ENCODE results near the gene DDX23.
"Not testable (repeated sequence)": the region's sequence is repeated elsewhere in the genome, so short reads cannot be mapped to it uniquely, and the experiment has no call there.

The DDX23 gene

DNA sequence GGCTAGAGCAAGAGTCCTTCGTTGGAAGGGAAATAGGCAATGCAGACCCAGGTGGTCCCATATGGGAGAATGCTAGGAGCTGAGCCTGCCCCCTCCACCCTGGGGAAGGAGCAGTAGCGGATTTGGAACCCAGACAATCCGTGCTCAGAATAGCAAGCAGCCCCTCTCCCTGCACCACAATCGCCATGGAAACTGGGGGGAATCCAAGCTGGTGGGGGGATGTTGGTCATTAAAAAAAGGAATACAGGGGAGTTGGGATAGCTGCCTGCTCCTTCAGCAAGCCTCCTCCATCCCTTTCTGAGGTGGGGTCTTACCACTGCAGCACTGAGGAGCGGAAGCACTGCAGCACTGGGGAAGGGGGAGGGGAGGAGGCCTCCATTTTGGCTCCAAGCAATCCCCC is 10.8 kb upstream of the DDX23 start:
- no peak for DNase-seq (ENCODE audit: low read depth)

DNA sequence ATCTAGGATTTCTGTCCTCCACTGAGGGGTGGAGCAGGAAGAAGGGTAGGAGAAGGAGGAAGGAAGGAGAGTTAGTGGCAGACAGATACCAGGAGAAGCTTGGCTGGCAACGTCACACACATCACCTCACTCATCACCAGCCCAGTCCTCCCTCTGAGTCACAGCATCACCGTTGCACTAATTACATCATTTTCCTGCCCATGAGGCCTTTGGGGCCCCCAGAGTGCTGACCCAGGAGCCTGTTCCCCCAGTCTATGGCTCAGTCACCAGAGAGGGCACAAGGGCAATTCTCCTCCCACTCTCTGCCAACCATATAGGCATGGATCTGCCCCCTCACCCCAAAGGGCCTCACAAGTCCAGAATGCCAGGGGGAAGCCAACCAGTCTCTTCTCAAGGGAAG is 9.1 kb upstream of the DDX23 start:
- no peak for DNase-seq (ENCODE audit: low read depth)

DNA sequence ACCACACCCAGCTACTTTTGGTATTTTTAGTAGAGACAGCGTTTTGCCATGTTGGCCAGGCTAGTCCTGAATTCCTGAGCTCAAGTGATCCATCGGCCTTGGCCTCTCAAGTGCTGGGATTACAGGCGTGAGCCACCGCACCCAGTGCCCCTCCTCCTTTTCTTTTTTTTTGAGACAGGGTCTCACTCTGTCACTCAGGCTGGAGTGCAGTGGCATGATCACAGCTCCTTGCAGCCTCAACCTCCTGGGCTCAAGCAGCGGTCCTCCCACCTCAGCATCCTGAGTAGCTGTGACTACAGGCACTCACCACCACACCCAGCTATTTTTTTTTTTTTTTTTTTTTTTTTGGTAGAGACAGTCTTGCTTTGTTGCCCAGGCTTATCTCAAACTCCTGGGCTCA is 8.3 kb upstream of the DDX23 start:
- not testable (repeated sequence) for DNase-seq (ENCODE audit: low read depth)

DNA sequence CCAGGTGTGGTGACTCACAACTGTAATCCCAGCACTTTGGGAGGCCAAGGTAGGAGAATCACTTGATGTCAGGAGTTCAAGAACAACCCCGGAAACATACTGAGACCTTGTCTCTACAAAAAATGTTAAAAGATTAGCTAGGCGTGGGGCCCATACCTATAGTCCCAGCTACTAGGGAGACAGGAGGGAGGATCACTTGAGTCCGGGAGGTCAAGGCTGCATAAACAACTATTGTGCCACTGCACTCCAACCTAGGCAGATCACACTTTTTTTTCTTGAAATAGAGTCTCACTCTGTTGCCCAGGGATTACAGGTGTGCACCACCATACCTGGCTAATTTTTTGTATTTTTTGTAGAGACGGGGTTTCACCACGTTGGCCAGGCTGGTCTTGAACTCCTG is 7.6 kb upstream of the DDX23 start:
- DNase-seq (ENCODE audit: low read depth), result no peak

DNA sequence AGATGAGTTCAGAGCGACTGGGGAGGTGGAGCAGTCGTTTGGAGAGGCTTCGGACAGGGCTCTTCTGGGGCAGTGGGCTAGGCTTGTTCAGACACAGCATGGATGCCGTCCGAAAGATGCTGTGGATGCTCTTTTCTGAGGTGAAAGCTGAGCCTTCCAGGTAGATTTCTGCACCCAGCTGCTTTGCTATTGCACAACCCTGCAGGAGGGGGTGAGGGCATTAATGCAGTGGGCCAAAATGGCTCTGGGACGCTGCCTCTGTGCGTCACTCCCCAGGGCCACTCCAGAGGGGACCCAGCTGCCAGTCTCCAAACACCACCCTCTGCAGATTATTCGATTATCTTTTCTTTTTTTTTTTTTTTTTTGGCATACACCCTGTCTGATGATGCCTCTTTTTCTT is 6.1 kb upstream of the DDX23 start:
- DNase-seq (ENCODE audit: low read depth), result no peak

DNA sequence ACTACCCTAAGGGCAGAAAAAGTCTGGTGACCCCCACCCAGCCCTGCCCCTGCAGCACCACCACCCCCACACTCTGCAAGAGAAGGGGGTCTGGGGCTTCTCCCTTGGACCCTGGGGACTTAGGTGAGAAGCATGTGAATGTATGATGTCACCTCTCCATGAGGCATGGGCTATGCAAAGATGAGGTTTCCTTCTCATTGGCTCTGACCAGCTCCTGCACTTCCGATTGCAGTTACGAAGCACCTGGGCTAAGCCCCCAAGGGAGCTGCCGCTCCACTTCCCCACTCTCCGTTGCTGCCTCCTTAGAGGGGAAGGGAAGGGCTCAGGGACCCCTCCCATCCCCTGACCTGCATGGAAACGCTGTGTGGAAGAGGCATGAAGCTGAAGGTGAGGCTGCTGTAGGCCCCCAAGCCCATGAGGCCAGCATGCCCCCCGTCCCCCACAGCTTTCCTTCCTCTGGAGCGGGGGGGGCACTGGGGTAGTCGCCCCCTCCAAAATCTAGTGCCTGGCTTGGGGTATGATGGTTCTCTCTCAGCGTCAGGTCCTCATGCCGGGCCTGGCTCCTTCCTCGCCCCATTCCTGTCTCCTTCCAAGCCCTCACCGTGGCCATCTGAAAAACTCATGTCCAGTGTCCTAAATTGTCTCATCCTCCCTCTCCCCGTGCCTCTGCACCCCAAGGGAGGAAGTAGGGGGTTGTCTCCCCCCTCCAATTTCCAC is 5.5 kb upstream of the DDX23 start:
- no peak for DNase-seq (ENCODE audit: low read depth)

DNA sequence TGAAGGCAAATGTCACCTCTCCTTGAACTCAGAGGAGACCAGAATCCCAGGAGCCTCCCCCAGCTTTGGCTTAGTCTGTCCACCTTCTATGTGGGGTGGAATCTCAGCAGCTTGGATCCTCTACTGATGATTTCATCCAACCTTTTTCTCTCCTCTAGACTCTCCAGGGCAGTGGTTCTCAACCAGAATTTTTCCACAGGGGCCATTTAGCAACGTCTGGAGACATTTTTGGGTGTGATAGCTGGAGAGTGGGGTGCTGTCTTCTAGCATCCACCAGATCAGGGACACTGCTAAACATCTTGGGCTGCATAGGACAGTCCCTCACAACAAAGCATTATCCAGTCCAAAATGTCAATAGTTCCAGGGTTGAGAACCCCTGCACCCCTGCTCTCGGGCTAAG is 4.4 kb upstream of the DDX23 start:
- no peak for DNase-seq (ENCODE audit: low read depth)

DNA sequence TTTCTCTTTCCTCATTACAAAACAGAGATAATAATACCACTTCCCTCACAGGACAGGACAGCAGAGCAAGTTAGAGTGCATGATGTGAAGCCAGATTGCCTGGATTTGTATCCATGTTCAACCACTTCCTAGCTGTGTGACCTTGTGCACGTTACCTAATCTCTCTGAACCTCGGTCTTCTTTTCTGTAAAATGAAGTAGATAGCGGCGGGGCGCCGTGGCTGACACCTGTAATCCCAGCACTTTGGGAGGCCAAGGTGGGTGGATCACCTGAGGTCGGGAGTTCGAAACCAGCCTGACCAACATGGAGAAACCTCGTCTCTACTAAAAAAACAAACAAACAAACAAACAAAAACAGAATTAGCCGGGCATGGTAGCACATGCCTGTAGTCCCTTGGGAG is 3.0 kb upstream of the DDX23 start:
- DNase-seq (ENCODE audit: low read depth), result not testable (repeated sequence)

DNA sequence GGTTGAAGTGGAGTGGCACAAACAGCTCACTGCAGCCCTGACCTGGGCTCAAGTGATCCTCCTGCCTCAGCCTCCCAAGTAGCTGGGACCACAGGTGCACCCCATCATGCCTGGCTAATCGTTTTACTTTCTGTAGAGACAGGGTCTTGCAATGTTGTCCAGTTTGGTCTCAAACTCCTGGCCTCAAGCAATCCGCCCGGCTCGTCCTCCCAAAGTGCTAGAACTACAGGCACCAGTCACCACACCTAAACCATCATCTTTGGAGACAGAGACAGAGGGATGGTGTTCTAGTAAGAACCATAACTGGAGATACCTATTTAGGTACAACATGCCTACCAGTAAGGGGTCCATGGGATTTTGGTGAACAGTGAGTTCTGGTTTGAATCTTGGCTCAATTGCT is 2.5 kb upstream of the DDX23 start:
- no peak for DNase-seq (ENCODE audit: low read depth)

DNA sequence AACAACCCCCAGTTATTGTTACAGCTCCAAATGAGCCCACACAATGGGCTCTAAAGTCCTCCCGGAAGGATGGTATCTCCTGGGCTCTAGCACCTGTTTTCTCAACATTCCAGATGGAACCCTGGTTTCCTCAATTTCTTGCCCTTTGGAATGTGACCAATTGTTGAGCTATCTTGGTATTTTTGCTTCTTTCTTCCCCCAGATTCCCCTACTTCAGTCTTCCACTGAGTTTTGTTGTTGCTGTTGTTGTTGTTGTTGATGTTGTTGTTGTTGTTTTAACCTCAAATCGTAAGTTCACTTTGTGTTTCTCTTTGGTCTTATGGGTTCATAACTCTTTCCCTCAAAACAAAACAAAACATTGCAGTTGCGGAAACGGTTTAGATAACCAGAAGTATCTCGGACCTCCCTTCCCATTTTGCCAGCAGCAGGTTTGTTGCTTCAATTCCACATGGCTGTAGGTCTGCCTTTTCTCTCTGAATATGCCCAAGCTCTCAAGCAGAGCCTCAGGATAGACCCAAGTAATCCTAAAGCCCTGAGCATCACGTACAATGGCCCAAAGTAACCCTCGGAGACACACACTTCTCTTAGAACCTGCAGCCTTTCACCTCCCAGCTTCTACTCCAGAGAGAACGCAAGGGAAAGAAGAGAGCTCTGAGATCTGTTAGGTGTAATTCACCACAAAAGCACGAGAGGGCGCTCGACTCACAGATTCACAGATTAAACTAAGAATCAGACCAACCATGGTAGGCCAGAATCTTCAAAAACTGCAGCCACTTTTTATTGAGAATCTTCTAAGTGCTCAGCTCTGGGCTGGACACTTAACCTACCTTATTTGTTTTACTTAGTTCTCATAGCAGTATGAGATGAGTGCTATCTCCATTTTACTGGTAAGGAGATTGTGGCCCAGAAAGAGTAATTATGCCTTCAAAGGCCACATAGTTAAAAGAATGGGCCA is 1.0 kb upstream of the DDX23 start:
- peak; percentile 77 for DNase-seq (ENCODE audit: low read depth)

DNA sequence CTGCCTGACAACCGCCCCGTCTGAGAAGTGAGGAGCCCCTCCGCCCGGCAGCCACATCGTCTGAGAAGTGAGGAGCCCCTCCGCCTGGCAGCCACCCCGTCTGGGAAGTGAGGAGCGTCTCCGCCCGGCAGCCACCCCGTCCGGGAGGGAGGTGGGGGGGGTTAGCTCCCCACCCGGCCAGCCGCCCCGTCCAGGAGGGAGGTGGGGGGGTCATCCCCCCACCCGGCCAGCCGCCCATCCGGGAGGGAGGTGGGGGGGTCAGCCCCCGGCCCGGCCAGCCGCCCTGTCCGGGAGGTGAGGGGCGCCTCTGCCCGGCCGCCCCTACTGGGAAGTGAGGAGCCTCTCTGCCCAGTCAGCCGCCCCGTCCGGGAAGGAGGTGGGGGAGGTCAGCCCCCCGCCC is 9.9 kb downstream of the DDX23 start:
- not testable (repeated sequence) for DNase-seq (ENCODE audit: low read depth)

DNA sequence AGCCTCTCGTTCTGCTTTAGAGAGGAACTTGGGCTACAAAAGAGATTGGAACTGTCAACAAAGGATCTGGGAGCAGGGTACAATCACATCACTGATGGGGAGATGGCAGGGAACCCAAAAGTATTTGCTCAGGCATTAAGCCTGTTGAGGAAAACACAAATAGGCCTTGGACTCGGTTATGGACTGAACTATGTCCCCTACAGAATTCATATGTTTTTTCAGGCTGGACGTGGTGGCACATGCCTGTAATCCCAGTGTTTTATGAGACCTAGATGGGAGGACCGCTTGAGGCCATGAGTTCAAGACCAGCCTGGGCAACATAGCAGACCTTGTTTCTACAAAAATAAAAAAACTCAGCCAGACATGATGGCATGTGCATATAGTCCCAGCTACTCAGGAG is 13.9 kb downstream of the DDX23 start:
- DNase-seq (ENCODE audit: low read depth), result no peak

DNA sequence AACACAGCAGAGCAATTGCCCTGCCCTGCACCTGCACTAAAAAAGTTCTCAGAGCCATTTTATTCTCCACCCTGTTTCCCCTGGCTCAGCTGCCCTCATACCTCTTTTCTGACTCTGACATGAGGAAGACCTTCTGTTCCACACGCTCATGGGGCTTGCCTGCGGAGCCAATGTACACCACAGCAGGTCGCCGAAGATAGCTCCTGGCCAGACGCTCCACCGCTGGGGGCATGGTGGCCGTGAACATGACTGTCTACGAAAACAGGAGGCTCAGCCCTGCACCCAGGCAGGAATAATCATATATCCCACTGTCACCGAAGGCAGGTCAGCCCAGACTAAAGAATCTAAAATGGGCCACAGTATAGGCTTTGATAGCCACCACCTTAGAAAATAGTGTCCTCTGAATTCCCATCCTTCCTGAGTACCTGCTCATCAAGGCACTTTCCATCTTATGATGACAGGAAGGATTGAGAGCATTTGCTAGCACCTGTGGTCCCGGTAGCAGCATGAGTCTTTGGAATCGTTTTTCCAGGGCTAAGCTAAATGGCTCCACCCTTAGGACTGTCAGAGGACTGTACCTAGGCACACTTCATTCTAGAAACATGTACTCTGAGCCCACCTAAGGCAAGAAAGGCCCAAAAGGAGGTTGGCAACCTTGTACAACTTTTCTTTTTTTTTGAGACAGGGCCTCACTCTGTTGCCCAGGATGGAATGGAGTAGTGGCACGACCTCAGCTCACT is 19.5 kb downstream of the DDX23 start:
- DNase-seq (ENCODE audit: low read depth), result no peak

DNA sequence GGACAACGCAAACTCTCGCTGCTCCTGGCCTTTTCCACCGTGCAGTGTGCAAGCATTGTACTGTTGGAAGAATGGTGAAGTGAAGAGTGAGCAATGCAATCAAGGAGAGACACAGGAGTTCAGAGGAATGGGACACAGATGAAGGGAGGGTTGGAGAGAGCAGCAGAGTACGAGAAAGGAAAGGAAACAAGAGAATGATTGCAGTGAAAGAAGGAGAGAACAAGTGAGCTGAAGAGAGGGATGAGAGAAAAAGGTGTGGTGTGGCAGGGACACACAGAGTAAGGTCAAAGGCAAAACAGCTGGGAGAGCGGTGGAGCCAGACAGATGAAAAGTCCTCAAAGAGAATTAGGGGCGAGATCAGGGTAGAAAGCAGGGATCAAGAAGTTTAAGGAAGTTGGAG is 20.7 kb downstream of the DDX23 start:
- no peak for DNase-seq (ENCODE audit: low read depth)

DNA sequence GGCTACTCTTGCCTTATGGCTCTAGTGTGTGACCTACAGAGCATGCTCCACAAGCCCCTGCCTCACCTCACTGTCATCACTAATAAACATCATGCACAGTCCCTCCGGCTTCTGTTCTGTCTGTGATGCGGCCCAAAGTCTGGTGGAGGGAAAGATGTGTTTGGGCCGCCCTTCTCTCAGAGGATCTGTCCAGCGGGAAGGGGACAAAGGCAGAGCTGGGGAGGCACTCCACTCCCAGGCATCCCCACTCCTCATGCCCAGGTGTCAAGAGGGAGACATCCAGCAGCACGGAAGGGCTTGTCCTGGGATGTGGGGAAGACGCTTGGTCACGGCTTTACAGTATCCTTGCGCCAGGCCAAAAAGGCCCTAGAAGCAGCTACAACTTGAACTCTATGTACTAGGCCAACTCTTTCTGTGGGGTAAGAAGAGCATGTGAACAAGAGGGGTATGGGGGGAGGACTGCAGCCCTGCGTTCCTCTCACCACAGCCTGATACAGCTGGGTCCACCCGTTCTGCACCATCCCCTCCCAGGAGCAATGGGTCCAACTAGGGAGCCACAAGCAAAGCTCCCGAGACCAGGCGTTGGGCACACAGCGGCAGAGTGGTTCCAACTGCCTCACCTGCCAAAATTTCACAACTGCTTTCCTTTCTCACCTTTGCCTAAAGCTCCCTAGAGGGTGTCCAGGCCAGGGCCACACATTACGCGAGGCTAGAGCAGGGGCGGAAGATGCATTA is 23.0 kb downstream of the DDX23 start:
- no peak for DNase-seq (ENCODE audit: low read depth)

DNA sequence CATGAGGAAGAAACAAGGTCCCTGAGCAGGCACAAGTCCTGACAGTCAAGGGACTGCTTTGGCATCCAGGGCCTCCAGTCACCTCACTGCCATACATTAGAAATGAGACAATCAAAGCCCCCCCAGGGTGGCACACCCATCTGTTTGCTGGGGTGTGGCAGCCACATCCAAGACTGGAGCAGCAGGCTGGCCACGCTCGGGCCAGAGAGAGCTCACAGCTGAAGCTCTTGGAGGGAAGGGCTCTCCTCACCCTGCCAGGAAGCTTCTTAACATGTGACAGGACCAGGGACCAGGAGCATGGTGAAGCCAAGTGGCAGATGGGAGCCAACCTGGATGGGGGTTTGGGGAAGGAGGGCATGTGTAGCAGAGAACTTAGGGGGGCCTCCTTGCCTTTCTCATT is 23.7 kb downstream of the DDX23 start:
- DNase-seq (ENCODE audit: low read depth), result no peak

DNA sequence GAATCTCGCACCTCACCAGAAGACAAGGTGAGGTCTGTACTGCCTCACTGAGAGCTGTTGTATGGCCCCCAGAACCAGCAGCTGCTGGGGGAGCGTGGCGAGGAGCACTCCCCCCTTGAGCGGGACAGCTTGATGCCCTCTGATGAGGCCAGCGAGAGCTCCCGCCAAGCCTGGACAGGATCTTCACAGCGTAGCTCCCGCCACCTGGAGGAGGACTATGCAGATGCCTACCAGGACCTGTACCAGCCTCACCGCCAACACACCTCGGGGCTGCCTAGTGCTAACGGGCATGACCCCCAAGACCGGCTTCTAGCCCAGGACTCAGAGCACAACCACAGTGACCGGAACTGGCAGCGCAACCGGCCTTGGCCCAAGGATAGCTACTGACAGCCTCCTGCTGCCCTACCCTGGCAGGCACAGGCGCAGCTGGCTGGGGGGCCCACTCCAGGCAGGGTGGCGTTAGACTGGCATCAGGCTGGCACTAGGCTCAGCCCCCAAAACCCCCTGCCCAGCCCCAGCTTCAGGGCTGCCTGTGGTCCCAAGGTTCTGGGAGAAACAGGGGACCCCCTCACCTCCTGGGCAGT is 24.4 kb downstream of the DDX23 start:
- DNase-seq (ENCODE audit: low read depth), result no peak

DNA sequence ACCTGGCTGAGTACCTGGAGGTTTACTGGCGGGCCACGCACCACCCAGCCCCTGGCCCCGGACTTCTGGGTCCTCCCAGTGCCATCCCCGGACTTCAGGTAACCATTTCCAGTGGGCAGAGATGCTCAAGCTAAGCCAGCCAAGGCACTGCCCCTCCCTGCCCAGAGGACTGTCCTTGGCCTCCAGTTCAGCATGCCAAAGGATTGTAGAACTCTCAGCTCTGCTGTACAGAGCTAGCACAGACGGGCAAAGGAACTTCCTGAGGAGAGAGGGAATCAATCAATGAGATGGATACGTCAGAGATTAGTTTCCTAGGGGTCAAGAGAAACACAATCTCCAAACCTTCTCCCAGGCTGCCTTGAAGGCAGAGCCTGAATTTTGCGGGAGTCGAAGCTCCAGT is 24.9 kb downstream of the DDX23 start:
- no peak for DNase-seq (ENCODE audit: low read depth)

DNA sequence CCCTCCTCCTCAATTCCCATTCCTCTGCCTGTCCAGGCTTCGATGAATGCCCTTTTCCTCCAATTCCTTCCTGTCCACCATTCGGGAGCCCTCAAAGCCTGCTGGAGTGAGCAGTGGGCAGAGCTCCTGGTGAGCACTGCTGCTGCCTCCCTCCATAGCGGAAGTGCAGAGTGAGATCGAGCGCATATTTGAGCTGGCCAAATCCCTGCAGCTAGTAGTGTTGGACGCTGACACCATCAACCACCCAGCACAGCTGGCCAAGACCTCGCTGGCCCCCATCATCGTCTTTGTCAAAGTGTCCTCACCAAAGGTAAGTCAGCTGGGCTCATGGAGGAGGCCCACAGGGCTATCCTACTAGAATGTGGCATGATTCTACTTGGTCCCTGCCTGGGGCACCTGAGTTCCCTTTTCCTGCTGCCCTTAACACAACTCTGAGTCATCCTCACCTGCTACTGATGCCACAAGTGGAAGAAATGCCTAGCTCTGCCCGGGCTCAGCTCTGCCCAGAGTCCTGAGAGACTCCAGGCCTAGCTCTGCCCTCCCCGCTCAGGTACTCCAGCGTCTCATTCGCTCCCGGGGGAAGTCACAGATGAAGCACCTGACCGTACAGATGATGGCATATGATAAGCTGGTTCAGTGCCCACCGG is 25.6 kb downstream of the DDX23 start:
- DNase-seq (ENCODE audit: low read depth), result no peak

DNA sequence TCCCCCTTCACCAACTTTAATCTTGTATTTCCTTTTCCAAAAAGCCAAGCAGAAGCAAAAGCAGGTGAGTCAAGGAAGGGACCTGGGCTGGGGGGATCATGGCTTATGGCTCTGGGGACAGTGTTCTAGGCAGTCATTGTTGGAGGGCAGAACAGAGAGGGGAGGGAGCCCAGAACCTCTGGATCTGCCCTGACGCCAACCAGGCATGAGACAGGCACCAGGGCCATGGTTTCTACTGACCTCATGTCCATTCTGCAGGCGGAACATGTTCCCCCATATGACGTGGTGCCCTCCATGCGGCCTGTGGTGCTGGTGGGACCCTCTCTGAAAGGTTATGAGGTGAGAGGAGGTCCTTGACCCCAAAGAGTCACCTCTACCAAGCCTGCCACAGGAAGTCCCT is 27.1 kb downstream of the DDX23 start:
- DNase-seq (ENCODE audit: low read depth), result no peak

DNA sequence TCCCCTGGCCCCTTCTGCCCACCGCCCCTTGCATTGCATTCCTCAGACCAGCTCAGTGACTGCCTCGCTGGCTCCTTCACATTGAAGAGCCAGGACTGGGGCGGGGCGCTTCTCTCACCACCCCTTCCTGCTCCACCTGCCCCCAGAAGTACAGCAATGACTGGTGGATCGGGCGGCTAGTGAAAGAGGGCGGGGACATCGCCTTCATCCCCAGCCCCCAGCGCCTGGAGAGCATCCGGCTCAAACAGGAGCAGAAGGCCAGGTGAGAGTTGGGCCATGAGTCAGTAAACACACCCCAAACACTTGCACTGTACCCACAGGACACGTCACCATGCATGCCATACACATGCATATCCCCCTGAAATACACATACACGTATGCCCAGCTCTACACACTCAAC is 27.9 kb downstream of the DDX23 start:
- DNase-seq (ENCODE audit: low read depth), result no peak
